Measurements from ENCODE around the gene DGKB.
"Not testable (repeated sequence)": the region's sequence is repeated elsewhere in the genome, so short reads cannot be mapped to it uniquely, and the experiment has no call there.

Gene DGKB

GRCh38 chr7:14497390-14497789, 405.2 kb downstream of the DGKB start:
- no peak for DNase-seq
- intact Hi-C loops (cut with DNase I) = no loop called here

GRCh38 chr7:14495633-14496032, 406.9 kb downstream of the DGKB start:
- DNase-seq = no peak
- intact Hi-C loops (cut with DNase I) = no loop called here

- no peak for DNase-seq
- intact Hi-C loops (cut with DNase I) = no loop called here
Observed at GRCh38 chr7:14487701-14488395, 414.7 kb downstream of the DGKB start.

GRCh38 chr7:14483663-14484062, 418.9 kb downstream of the DGKB start:
- DNase-seq = no peak
- intact Hi-C loops (cut with DNase I) = no loop called here

- intact Hi-C loops (cut with DNase I) = no loop called here
- no peak for DNase-seq
Observed at GRCh38 chr7:14480281-14480680, 422.3 kb downstream of the DGKB start.

- intact Hi-C loops (cut with DNase I) = no loop called here
- no peak for DNase-seq
Observed at GRCh38 chr7:14478834-14479510, 423.6 kb downstream of the DGKB start.

- intact Hi-C loops (cut with DNase I); DNase-seq: not testable (repeated sequence)
Observed at GRCh38 chr7:14461716-14462115, 440.8 kb downstream of the DGKB start.

- peak in 2 of 10 donors; percentile 49 to 55 for DNase-seq
- intact Hi-C loops (cut with DNase I) = loop anchor here (5.0 kb wide), 1 partner anchor 467 kb away; no protein-coding TSS in a partner anchor
Observed at GRCh38 chr7:14458846-14459245, 443.7 kb downstream of the DGKB start.

- DNase-seq = peak in 9 of 10 donors; percentile 33 to 93 (median 66)
- intact Hi-C loops (cut with DNase I) = loop anchor here (2.0 to 5.0 kb wide), 2 partner anchors 466 to 1177 kb away; no protein-coding TSS in a partner anchor
Observed at GRCh38 chr7:14457568-14458453, 444.7 kb downstream of the DGKB start.

- no peak for DNase-seq
- intact Hi-C loops (cut with DNase I) = no loop called here
Observed at GRCh38 chr7:14449291-14449690, 453.3 kb downstream of the DGKB start.

GRCh38 chr7:14446829-14447228, 455.7 kb downstream of the DGKB start:
- DNase-seq = no peak
- intact Hi-C loops (cut with DNase I) = no loop called here

GRCh38 chr7:14446219-14446618, 456.3 kb downstream of the DGKB start:
- no peak for DNase-seq
- intact Hi-C loops (cut with DNase I) = no loop called here

- intact Hi-C loops (cut with DNase I) = no loop called here
- DNase-seq = no peak
Observed at GRCh38 chr7:14438366-14438765, 464.2 kb downstream of the DGKB start.

- DNase-seq = no peak
- intact Hi-C loops (cut with DNase I) = no loop called here
Observed at GRCh38 chr7:14436878-14437277, 465.7 kb downstream of the DGKB start.

- intact Hi-C loops (cut with DNase I) = no loop called here
- DNase-seq = no peak
Observed at GRCh38 chr7:14432924-14433323, 469.6 kb downstream of the DGKB start.

GRCh38 chr7:14430926-14431325, 471.6 kb downstream of the DGKB start:
- intact Hi-C loops (cut with DNase I) = no loop called here
- DNase-seq = no peak

GRCh38 chr7:14425559-14425958, 477.0 kb downstream of the DGKB start:
- DNase-seq = no peak
- intact Hi-C loops (cut with DNase I) = no loop called here

GRCh38 chr7:14424675-14425074, 477.9 kb downstream of the DGKB start:
- no peak for DNase-seq
- intact Hi-C loops (cut with DNase I) = no loop called here

GRCh38 chr7:14420768-14421167, 481.8 kb downstream of the DGKB start:
- no peak for DNase-seq
- intact Hi-C loops (cut with DNase I) = no loop called here

- no peak for DNase-seq
- intact Hi-C loops (cut with DNase I) = no loop called here
Observed at GRCh38 chr7:14419531-14419930, 483.0 kb downstream of the DGKB start.

- intact Hi-C loops (cut with DNase I) = no loop called here
Observed at GRCh38 chr7:14418633-14419032, 483.9 kb downstream of the DGKB start.

More at GRCh38 chr7:14418633-14419032, 483.9 kb downstream of the DGKB start:
- DNase-seq = no peak
